CD4-positive, alpha-beta T cell treated with Interferon gamma for 1 hour (primary cell): ENCODE measurements around the gene ZNF432.
A peak's percentile ranks its signal among the peaks of the same experiment; 100 is the strongest.

Experiments
- DNase-seq: peaks from one replicate; pipeline ENCODE4 v3.0.0-alpha.2; 2020

Gene ZNF432

DNA sequence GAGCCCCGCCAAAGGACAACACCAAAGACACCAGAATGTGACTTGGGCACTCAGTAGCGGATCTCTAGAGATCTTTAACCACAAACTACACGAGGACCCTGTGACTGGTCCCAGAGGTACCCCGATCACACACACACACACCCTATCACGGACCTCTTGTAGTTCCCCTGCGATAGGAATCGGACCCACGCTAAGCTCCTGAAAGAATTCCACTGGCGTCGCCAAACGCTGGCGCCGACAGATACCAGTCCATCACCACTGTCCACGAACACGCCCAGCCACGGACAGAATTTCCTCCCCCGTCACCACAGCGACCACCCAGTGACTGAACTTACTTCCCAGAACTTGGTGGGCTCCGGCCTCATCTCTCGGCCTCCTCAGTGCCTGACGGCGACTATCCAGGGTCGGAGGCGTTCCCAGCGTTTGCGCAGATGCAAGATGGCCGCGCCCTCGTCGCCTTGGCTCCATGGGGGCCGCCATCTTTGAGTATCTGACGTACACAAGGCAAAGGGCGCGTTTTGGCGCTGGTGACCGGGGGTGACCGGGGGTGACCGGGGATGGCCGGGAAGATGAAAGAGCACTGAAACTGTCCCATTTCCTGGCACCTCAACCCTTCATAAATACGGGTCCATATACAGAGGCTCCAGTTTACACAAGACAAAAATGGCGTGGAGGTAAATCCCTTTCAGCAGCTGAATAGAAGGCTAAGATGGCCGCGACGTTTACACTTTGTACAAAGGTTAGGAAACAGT is 40.7 kb downstream of the ZNF432 start, which contains the start of gene ZNF615:
Gene ZNF615, minus strand, starts transcription at position 406 of the 752 bp plus-strand sequence. CDS start 4,500 bp downstream, outside the sequence.
- peak; percentile 82 for DNase-seq

DNA sequence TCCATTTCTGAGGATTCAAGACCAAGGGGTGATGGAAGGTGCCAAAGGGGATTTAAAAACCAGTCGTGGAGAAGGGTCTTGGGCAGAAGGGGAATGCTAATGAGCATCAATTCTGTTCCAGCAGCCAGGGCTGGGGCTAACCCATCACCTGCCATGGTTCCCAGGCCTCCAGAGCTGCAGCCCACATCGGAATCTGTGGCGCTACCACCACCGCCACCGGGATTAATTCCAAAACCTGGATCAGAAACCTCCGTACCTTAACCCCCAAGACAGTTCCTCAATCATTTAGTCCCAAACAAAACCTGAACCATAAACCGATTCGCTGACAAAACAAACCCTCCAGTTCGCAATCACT is 41.2 kb downstream of the ZNF432 start:
- DNase-seq: no peak

DNA sequence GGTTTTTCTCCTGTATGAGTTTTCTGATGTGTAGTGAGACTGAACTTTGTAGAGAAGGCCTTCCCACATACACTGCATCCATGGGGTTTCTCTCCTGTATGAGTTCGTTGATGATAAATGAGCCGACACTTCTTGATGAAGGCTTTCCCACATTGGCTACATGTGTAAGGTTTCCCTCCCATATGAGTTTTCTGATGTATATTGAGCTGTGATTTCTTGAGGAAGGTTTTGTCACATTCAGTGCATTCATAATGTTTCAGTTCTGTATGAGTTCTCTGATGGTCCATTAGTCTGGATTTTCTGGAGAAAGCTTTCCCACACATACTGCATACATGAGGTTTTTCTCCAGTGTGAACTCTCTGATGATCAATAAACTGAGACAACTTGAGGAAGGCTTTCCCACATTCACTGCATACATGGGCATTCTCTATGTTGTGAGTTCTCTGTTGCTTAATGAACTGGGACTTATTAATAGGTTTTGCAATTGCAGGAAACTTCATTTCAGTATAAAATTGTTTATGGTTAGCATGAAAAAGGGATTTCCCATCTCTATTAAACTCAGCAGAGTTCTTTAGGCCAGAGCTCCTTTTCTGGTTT is 54.5 kb downstream of the ZNF432 start:
- no peak for DNase-seq

DNA sequence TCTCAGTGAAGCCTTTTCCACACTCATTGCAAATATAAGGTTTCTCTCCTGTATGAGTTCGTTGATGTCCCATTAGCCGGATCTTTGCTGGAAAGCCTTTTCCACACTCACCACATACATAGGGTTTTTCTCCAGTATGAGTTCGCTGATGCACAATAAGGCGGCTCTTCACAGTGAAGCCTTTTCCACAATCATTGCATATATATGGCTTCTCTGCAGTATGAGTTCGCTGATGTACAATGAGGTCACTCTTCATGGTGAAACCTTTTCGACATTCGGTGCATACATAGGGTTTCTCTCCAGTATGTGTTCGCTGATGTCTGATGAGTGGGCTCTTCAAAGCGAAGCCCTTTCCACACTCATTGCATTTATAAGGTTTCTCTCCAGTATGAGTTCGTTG is 55.2 kb downstream of the ZNF432 start:
- DNase-seq: no peak

DNA sequence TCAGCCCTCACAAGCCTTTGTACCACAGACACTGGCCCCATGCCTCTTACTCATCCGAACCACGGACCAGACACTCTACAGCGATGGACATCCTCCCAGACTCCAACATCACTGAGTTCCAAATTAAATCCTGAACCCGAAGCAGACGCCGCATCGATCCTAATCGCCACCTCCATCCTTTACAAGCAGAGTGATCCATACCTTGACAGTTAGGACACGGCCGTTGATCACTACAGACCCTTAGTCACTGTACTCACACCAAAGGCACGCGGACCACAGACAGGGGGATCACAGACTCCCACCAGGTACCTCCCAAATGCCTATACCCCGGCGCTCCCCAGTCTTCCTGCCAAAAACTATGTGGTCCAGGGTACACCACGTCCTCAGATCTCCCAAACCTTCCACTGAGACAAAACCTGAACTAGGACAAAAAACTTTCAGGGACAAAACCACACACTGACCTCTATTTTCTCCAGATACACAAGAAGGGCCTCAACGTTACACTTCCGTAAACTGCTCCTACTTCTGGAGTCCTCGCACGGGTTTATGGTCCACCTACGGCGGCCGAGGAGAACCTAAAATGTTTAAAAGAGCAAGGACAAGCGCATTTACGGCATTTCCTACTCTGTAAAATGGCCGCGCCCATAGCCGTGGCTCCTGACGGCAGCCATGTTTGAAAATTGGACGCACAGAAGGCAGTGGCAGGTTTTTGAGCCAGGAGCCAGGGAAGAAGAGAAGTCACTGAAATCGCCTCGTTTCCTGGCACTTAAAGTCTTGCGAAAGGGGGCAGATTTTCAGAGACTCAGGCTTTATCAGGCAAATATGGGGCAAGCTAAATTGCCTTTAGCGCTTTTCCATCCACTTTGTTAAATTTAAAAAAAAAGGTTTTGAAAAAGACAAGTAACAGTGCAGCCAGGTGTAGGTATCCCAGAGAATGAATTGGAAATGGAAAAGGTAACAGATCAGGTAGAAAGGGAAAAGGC is 62.0 kb downstream of the ZNF432 start, which contains the start of gene ZNF350:
Gene ZNF350, minus strand, starts transcription at position 532 of the 983 bp plus-strand sequence. CDS start 12,480 bp downstream, outside the sequence.
- peak; percentile 92 for DNase-seq

DNA sequence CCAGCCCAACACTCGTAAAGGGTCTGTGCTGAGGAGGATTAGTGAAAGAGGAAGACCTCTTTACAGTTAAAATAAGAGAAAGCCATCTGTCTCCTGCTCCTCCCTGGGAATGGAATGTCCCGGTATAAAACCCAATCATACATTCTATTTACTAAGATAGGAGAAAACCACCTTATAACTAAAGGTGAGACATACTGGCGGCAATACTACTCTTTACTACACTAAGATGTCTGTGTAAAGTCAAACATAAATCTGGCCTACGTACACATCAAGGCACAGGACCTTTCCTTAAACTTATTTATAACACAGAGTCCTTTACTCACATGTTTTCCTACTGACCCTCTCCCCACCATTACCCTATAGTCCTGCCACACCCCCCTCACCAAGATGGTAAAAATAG is 65.3 kb downstream of the ZNF432 start:
- DNase-seq: no peak
